ENCODE results near the gene RPUSD4. TPM values are rescaled to one million over a fixed set of nuclear protein-coding genes. Genes with fewer than 3 reads are reported as not detected.

Gene RPUSD4
- total RNA-seq, 1 donor from 2014 or later, result 21.6 TPM

DNA sequence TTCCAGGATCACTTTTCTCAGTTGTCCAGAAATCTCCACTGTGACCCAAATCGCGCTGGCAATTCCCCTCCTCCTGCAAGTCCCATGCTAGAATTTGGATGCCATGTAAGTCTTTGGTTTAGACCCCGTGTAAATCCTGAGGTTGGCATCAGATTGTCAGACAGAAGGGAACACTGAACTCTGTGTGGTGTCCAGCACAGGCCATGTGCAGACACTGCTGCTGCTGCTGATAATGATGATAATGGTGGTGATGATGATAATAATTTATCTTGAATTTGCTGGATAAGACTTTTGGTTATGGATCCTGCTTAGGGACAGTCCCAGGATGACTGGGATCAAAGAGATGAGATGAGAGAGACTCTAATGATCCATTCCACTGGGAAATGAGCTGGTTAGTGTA, 45.0 kb downstream of the RPUSD4 start:
- H3K4me1 ChIP-seq, result peaks cover 24% of the 10 kb centered on the region
- no peak overlapping the region for H3K4me3 ChIP-seq
- DNase-seq (ENCODE audit: extremely low spot score in 2 of 2), result no peak
- TF ChIP-seq POLR2A (IDR thresholded peaks at IDR 0.05), result no peak
- TF ChIP-seq, protein P1, sequence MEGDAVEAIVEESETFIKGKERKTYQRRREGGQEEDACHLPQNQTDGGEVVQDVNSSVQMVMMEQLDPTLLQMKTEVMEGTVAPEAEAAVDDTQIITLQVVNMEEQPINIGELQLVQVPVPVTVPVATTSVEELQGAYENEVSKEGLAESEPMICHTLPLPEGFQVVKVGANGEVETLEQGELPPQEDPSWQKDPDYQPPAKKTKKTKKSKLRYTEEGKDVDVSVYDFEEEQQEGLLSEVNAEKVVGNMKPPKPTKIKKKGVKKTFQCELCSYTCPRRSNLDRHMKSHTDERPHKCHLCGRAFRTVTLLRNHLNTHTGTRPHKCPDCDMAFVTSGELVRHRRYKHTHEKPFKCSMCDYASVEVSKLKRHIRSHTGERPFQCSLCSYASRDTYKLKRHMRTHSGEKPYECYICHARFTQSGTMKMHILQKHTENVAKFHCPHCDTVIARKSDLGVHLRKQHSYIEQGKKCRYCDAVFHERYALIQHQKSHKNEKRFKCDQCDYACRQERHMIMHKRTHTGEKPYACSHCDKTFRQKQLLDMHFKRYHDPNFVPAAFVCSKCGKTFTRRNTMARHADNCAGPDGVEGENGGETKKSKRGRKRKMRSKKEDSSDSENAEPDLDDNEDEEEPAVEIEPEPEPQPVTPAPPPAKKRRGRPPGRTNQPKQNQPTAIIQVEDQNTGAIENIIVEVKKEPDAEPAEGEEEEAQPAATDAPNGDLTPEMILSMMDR (IDR thresholded peaks at IDR 0.05), result no peak
- TF ChIP-seq POLR2AphosphoS5 (IDR thresholded peaks at IDR 0.05; ENCODE audit: insufficient read depth in 1 of 2, low read depth in 1 of 2), result no peak
- no peaks in the 10 kb centered on the region for H3K27me3 ChIP-seq
- intact Hi-C loops (cut with DNase I), result no loop called here
- no peaks in the 10 kb centered on the region for H3K9me3 ChIP-seq
- H3K27ac ChIP-seq, result peak overlapping the region; percentile 47
- no peaks in the 10 kb centered on the region for H3K36me3 ChIP-seq

DNA sequence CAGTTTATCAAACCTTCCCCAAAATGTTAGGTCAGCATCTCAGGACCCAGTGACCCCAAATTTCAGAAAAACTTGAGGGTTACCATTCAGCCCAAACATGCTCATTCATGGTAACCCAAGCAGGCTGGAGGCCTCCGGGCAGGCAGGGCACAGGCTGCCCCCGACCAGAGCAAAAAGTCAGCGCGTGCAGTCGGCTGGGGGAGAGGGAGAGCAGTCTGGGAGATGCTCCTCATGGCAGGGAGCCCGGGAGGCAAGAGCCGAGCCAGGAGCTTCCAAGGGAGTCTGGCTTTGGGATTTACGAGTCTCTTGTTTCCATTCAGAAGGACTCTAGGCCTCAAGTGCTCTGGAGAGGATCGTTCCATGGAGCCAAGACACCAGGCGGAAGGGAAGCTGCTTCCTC, 45.7 kb downstream of the RPUSD4 start:
- Histone ChIP-seq H3K27ac (peak overlapping the region; percentile 63), H3K36me3 (no peaks in the 10 kb centered on the region), H3K27me3 (no peaks in the 10 kb centered on the region), H3K4me3 (no peak overlapping the region), H3K4me1 (peaks cover 24% of the 10 kb centered on the region), H3K9me3 (no peaks in the 10 kb centered on the region)
- TF ChIP-seq POLR2AphosphoS5 (IDR thresholded peaks at IDR 0.05; ENCODE audit: insufficient read depth in 1 of 2, low read depth in 1 of 2), result peak; percentile 15 to 79
- TF ChIP-seq POLR2A (IDR thresholded peaks at IDR 0.05), result no peak
- intact Hi-C loops (cut with DNase I), result no loop called here
- DNase-seq (ENCODE audit: extremely low spot score in 2 of 2), result no peak

DNA sequence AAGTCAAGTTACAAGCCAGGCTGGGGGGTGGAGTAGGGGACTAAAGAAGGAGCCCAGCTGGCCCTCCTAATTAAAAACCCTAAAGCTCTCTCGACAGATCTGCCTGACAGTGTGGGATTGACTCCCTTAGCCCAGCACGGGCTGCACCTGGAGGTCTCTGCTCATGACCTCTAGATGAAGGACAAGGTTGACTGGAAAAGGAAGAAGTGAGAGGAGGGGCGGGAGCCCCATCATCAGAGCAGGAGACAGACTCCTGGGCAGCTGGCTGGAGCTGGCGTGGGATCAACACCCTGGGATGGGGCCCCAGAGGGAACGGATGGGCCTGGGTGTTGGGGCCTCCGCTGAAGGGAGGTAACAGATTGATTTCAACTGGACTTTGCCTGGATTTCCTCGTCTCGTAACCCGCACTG, 46.1 kb downstream of the RPUSD4 start:
- peaks cover 24% of the 10 kb centered on the region for H3K4me1 ChIP-seq
- H3K27ac ChIP-seq, result peak overlapping the region; percentile 63
- no peaks in the 10 kb centered on the region for H3K27me3 ChIP-seq
- no peak overlapping the region for H3K4me3 ChIP-seq
- intact Hi-C loops (cut with DNase I), result no loop called here
- no peak for DNase-seq (ENCODE audit: extremely low spot score in 2 of 2)
- no peaks in the 10 kb centered on the region for H3K36me3 ChIP-seq
- no peaks in the 10 kb centered on the region for H3K9me3 ChIP-seq
- TF ChIP-seq POLR2AphosphoS5 (IDR thresholded peaks at IDR 0.05; ENCODE audit: insufficient read depth in 1 of 2, low read depth in 1 of 2) (no peak), POLR2A (IDR thresholded peaks at IDR 0.05) (no peak)
- TF ChIP-seq, protein P1 (IDR thresholded peaks at IDR 0.05), result no peak

DNA sequence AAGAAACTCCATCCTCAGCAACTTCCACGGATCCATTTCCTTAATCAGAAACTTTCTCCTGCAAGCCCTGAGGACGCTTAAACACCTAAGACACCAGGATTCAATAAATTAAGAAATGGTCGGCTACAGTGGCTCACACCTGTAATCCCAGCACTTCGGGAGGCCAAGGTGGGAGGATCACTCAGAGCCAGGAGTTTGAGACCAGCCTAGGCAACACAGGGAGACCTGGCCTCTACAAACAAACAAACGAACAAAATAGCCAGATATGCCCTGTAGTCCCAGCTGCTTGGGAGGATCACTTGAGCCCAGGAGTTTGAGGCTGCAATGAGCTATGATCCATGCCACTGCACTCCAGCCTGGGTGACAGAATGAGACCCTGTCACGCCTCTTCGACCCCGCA, 46.7 kb downstream of the RPUSD4 start:
- intact Hi-C loops (cut with DNase I), result no loop called here

DNA sequence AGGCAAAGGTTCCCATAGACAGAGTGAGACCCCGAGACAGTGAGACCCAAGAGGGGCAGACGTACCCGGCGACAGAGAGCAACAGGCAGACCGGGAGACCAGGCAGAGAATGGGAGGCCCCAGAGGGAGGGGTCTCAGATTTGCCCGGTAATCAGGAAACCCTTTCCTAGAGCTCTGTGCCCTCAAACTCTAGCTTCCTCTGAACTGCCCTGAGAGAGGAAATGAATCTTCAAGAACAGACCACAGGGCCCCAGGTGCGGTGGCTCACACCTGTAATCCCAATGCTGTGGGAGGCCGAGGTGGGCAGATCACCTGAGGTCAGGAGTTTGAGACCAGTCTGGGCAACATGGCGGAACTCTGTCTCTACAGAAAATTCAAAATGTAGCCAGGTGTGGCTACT, 47.7 kb downstream of the RPUSD4 start:
- Histone ChIP-seq H3K4me3 (no peak overlapping the region), H3K9me3 (no peaks in the 10 kb centered on the region), H3K36me3 (no peaks in the 10 kb centered on the region), H3K27me3 (no peaks in the 10 kb centered on the region), H3K27ac (no peak overlapping the region), H3K4me1 (peaks cover 24% of the 10 kb centered on the region)
- TF ChIP-seq, protein P1 (IDR thresholded peaks at IDR 0.05), result no peak
- TF ChIP-seq POLR2A (IDR thresholded peaks at IDR 0.05) (no peak), POLR2AphosphoS5 (IDR thresholded peaks at IDR 0.05; ENCODE audit: insufficient read depth in 1 of 2, low read depth in 1 of 2) (no peak)
- intact Hi-C loops (cut with DNase I), result no loop called here
- no peak for DNase-seq (ENCODE audit: extremely low spot score in 2 of 2)

More for the DNA sequence above, 46.7 kb downstream of the RPUSD4 start:
- H3K36me3 ChIP-seq, result no peaks in the 10 kb centered on the region
- no peak for DNase-seq (ENCODE audit: extremely low spot score in 2 of 2)
- no peaks in the 10 kb centered on the region for H3K9me3 ChIP-seq
- H3K27me3 ChIP-seq, result no peaks in the 10 kb centered on the region
- no peak overlapping the region for H3K4me3 ChIP-seq
- H3K27ac ChIP-seq, result peak overlapping the region; percentile 63
- H3K4me1 ChIP-seq, result peaks cover 24% of the 10 kb centered on the region
- TF ChIP-seq POLR2AphosphoS5 (IDR thresholded peaks at IDR 0.05; ENCODE audit: insufficient read depth in 1 of 2, low read depth in 1 of 2) (no peak), POLR2A (IDR thresholded peaks at IDR 0.05) (no peak)
- TF ChIP-seq, protein P1 (IDR thresholded peaks at IDR 0.05), result no peak

Measured in vagina (tissue), 2 donors.